NOMO-1 (cell line): Measurements from ENCODE around the gene ADAMTS5.

Experiments used
- DNase-seq, 2 experiments: peaks; one replicate each; lab custom pipeline; 2025; ENCODE audit not compliant: unreplicated experiment in 2 of 2; lab: John Stamatoyannopoulos, UW

ADAMTS5 gene

GRCh38 chr21:26888931-26889330 is 78.0 kb downstream of the ADAMTS5 start:
- no peak for DNase-seq

GRCh38 chr21:26888256-26888655 is 78.6 kb downstream of the ADAMTS5 start:
- DNase-seq: no peak

GRCh38 chr21:26887251-26887650 is 79.6 kb downstream of the ADAMTS5 start:
- no peak for DNase-seq

- DNase-seq: no peak
Observed at GRCh38 chr21:26884436-26884835, 82.5 kb downstream of the ADAMTS5 start.

- DNase-seq: no peak
Observed at GRCh38 chr21:26883768-26884167, 83.1 kb downstream of the ADAMTS5 start.

- peak; percentile 9 to 27 for DNase-seq
Observed at GRCh38 chr21:26881504-26882228, 85.2 kb downstream of the ADAMTS5 start.

GRCh38 chr21:26877018-26877417 is 89.9 kb downstream of the ADAMTS5 start:
- peak; percentile 79 to 91 for DNase-seq

- DNase-seq: no peak
Observed at GRCh38 chr21:26874347-26874746, 92.5 kb downstream of the ADAMTS5 start.
